GM10266 (cell line): ENCODE data around the gene SEPTIN1.
A peak's percentile ranks its signal among the peaks of the same experiment; 100 is the strongest.

Experiments used
- DNase-seq: peaks from one replicate; pipeline ENCODE4 v3.0.0; 2012; ENCODE audit errors: extremely low spot score
- TF ChIP-seq, protein P1 (sequence below): IDR thresholded peaks from 2 replicates; pipeline ENCODE4 v1.5.1; 2012; ENCODE audit warnings: mild to moderate bottlenecking, low read depth; ENCODE audit not compliant: control insufficient read depth, insufficient read depth; ENCODE audit errors: missing control alignments

The SEPTIN1 gene

DNA sequence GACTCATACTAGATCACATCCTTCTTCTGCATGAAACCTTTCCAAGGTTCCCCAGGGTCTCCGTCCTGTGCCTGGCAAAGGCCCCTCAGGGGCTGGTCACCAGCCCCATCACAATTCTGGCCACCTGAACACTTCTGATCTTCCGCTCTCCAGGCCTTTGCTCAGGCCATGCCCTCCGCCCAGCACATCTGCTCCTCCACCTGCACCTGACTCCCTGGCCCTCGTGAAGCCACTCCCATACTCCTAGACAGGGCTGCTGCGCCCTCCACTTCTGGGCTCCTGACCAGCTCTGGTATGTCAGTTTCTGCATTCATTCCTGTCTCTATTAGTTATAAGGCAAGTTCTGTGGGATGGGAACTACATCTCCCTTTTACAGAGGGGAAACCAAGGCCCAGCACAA lies 9.6 kb downstream of the SEPTIN1 start:
- TF ChIP-seq, protein P1, sequence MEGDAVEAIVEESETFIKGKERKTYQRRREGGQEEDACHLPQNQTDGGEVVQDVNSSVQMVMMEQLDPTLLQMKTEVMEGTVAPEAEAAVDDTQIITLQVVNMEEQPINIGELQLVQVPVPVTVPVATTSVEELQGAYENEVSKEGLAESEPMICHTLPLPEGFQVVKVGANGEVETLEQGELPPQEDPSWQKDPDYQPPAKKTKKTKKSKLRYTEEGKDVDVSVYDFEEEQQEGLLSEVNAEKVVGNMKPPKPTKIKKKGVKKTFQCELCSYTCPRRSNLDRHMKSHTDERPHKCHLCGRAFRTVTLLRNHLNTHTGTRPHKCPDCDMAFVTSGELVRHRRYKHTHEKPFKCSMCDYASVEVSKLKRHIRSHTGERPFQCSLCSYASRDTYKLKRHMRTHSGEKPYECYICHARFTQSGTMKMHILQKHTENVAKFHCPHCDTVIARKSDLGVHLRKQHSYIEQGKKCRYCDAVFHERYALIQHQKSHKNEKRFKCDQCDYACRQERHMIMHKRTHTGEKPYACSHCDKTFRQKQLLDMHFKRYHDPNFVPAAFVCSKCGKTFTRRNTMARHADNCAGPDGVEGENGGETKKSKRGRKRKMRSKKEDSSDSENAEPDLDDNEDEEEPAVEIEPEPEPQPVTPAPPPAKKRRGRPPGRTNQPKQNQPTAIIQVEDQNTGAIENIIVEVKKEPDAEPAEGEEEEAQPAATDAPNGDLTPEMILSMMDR: no peak
- no peak for DNase-seq

DNA sequence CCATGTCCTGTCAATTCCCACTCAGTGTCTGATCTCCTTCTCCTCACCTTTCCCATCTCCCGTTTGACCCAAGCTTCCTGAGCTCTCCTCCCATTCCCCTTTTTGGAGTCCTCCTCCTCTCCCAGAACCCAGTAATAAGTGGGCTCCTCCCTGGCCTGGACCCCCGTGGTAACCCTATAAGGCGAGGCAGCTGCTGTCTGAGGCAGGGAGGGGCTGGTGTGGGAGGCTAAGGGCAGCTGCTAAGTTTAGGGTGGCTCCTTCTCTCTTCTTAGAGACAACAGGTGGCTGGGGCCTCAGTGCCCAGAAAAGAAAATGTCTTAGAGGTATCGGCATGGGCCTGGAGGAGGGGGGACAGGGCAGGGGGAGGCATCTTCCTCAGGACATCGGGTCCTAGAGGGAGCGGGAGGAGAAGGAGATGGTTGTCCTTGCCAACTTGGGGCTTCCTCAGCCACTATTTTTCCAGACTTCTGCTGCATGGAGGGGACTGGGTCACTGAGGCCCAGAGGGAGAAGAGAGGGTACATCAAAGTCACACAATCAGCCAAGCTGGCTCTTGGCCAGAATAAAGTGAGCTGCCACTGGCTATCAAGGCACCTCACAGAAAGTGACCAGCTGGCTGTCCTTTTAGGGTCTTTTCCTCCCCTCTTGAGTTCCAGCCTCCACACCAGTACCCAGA lies 10.2 kb downstream of the SEPTIN1 start:
- TF ChIP-seq, protein P1: no peak
- DNase-seq: no peak

DNA sequence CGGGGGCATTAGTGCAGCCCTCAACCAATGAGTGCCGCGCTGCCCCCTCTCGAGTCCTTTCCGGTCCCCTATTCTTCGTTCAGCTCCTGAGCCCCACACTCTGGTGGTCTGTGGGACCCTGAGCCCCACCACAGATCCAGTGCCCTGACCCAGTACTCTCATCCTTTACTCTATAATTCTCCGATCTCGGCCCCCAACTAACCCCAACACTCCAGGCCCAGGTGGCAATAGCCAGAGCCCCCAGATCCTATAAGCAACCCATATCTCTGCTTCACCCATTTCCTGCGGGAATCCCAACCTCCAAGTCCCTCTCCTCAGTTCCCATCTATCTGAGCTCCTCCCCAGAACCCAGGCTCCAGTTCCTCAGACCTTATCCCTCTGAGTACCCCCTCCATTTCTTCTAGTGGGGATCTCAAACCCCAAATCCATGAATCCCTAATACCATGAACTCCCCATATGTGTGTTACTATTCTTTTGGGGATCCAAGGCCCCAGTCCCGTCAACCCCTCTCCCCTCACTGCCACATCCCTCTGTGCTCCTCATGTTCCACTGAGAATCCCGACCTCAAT lies 11.0 kb downstream of the SEPTIN1 start:
- TF ChIP-seq, protein P1: peak; percentile 21
- DNase-seq: no peak

DNA sequence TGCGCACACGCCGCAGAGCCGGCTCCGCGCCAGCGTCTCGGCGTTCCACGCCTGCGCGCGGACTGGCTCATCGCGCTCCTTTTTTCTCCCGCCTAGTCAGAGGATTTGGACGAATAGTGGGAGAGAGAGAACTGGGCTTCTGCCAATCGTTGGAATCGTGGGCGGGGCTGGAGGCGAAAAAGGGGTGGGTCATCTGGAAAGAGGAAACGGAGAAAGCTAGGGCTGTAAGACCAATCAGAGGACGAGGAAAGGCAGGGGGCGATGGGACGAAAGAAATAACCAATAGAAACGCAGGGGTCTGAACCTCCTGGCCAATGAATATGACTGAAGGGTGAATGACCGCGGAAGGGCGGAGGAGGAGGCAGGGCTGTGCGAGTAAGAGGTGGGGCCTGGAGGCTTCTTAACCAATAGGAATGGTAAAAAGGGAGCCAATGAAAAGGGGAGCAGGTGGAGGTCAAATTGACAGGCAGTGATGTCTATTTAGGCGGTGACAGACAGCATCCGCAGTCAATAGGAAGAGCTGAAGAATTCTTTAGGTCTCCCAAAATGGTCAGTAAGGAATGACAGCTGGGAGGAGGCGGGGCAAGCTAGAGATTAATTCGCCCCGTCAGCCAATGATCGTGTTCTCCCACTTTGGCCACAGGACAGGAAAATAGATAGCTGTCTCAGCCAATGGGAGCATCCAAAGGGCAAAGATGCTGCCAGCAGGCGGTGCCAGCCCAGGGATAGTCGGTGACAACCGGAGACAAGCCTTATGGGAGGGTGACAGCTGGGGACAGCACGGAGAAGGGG lies 11.7 kb downstream of the SEPTIN1 start, which contains the start of gene TBC1D10B:
Gene TBC1D10B, minus strand, starts transcription at position 39 of the 792 bp plus-strand sequence. CDS start 311 bp downstream, outside the sequence.
- TF ChIP-seq, protein P1: no peak
- peak; percentile 98 for DNase-seq

DNA sequence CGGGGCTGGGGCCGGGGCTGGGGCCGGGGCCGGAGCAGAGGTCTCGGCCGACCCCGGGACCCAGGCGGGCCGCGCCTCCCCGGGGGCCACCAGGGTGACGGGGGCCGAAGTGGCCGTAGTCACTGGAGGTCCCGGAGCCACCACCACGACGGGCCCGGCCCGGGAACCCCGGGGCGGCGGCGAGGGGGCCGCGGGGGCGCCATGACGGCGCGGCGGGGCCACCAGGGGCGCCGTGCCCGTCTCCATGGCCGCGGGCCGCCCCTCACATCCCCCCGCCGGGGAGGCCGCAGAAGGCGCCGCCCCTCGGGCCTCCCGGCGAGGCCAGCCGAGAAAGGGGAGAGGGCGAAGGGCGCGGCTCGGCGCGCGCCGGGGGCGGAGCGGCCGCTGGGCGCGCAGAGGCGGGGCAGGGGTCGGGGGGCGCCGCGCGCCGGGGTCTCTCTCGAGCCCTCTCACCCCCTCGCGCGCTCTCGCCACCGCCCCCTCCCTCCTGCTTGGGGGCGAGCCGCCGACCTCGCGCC lies 12.4 kb downstream of the SEPTIN1 start:
- TF ChIP-seq, protein P1: peak; percentile 10

DNA sequence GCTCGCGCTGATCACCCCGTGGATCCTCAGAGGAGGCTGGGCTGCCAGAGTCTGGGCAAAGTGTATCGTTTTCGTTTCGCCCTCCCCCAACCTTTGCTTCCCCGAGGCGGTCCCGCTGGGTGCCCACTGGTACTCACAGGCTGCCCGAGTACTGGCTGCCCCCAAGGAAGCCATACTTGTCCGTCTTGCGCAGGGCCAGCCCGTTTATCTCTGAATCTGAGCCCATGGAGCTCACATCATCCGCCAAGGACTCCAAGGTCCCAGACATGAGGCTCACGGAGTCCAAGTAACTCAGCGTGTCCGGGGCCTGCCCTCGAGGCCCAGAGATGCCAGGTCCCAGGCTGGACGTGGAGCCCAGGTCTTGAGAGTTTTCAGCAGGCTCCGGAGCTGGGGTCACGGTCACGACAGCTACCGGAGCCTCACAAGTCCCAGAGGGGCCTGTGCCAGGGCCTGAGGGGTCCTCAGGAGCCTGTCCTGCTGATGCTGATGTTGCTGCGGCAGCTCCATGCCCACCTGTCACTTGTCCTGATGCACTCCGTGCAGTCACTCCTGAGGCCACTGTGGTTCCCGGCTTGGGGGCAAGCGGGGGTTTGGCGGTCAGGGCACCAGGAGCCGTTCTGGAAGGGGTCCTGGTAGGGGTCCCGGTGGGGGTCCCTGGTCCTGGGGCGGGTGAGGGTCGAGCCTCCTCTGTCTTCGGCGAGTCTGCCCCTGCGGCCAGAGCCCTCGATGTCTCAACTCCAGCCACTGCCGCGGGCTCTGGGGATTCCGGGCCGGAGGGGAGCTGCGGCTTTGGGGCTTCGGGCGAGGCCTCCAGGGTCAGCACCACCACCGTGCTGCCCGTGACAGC lies 13.0 kb downstream of the SEPTIN1 start:
- TF ChIP-seq, protein P1: no peak
- no peak for DNase-seq

More for the DNA sequence above, 12.4 kb downstream of the SEPTIN1 start:
- DNase-seq: no peak
